A549 (cell line): Measurements from ENCODE around the gene ALG12. TPM values are rescaled to one million over a fixed set of nuclear protein-coding genes. Genes with fewer than 3 reads are reported as not detected.

Source experiments
- ATAC-seq, 2 experiments: fragments of 200-7000 bp in 1 of 2; fragments of >200 bp in 1 of 2; cut with Nextera tagmentation in 1 of 2; cut with Tn5 transposase in 1 of 2; 3 replicates each; pipeline versions ENCODE4 v1.8.0 to v1.9.1; 2018 to 2020; ENCODE audit warnings: mild to moderate bottlenecking in 1 of 2, moderate library complexity in 1 of 2
- CTCF ChIA-PET: fragments of 300-600 bp; sonication (Branson Sonifier 250); formaldehyde crosslinking; extraction: SDS; loops from one replicate; lab custom pipeline; 2021; ENCODE audit warnings: antibody characterized with exemption, inconsistent platforms; lab: Yijun Ruan, JAX
- POLR2A ChIA-PET: fragments of 350-600 bp; formaldehyde crosslinking; extraction: SDS; loops from one replicate; lab custom pipeline; 2021; ENCODE audit warnings: antibody characterized with exemption, inconsistent platforms; lab: Yijun Ruan, JAX
- DNase-seq, 2 experiments: peaks; one replicate each; pipeline versions ENCODE4 v3.0.0 to v3.0.0-alpha.2; 2011 to 2016; ENCODE audit warnings: low read depth in 1 of 2, low spot score in 1 of 2
- FAIRE-seq: peaks from 2 replicates; lab custom pipeline; 2011; peaks lifted over from hg19 to GRCh38; lab: Jason Lieb, UNC
- H3K27ac ChIP-seq, 2 experiments: fragments of >200 bp; sonication (Bioruptor Twin); formaldehyde crosslinking; 3 replicates each; pipeline ENCODE4 v1.5.1; 2016 to 2017
- H3K4me1 ChIP-seq: fragments of >200 bp; sonication (Bioruptor Twin); formaldehyde crosslinking; 3 replicates; pipeline ENCODE4 v1.6.1; 2016
- H3K4me2 ChIP-seq: fragments of >200 bp; sonication (Bioruptor Twin); formaldehyde crosslinking; 3 replicates; pipeline ENCODE4 v1.6.1; 2016
- H3K4me3 ChIP-seq: fragments of >200 bp; sonication (Bioruptor Twin); formaldehyde crosslinking; 3 replicates; pipeline ENCODE4 v1.5.1; 2016
- H3K9me3 ChIP-seq: fragments of >200 bp; sonication (Bioruptor Twin); formaldehyde crosslinking; 3 replicates; pipeline ENCODE4 v1.6.1; 2016
- BCL3 ChIP-seq: fragments of >200 bp; sonication (Bioruptor Twin); formaldehyde crosslinking; IDR thresholded peaks from 3 replicates; pipeline ENCODE4 v1.6.1; 2016
- FOXS1 ChIP-seq: fragments of 250-450 bp; sonication (Bioruptor Pico); IDR thresholded peaks from 2 replicates; pipeline ENCODE4 v1.5.0; 2020; ENCODE audit warnings: mild to moderate bottlenecking, moderate library complexity
- HDAC2 ChIP-seq: fragments of 200-600 bp; sonication (generic); IDR thresholded peaks from 2 replicates; pipeline ENCODE4 v1.6.1; 2016
- HEYL ChIP-seq: fragments of 250-450 bp; sonication (Bioruptor Pico); IDR thresholded peaks from 2 replicates; pipeline ENCODE4 v1.8.0; 2021; ENCODE audit warnings: mild to moderate bottlenecking, moderate library complexity
- HOXB5 ChIP-seq: fragments of 250-450 bp; sonication (Bioruptor Pico); IDR thresholded peaks from 2 replicates; pipeline ENCODE4 v1.5.0; 2020; ENCODE audit warnings: mild to moderate bottlenecking, moderate library complexity
- KDM1A ChIP-seq: fragments of 200-600 bp; sonication (generic); IDR thresholded peaks from 2 replicates; pipeline ENCODE4 v1.6.1; 2016; ENCODE audit warnings: low read depth, mild to moderate bottlenecking
- MAX ChIP-seq: IDR thresholded peaks from 2 replicates; pipeline ENCODE4 v1.6.1; 2012
- NR3C1 ChIP-seq: fragments of >200 bp; sonication (Bioruptor Twin); formaldehyde crosslinking; IDR thresholded peaks from 3 replicates; pipeline ENCODE4 v1.6.1; 2017
- POLR2AphosphoS2 ChIP-seq: conservative IDR thresholded peaks from 2 replicates; pipeline ENCODE4 v1.6.1; 2012; ENCODE audit warnings: low read length, improper control_type of control experiment, inconsistent platforms
- RCOR1 ChIP-seq: fragments of 150-350 bp; IDR thresholded peaks from 2 replicates; pipeline ENCODE4 v1.6.1; 2014; ENCODE audit warnings: antibody characterized with exemption, low read length, low read depth
- WGBS: methylation state at CpG from one replicate; pipeline ENCODE4 v1.1.6; 2017; ENCODE audit errors: missing lambda C conversion rate; 5-methylcytosine and 5-hydroxymethylcytosine counted together
- polyA plus RNA-seq, 4 experiments: library from polyadenylated mRNA; depleted of rRNA in 3 of 4; stranded (reverse); fragments of >200 nt; fragmentation: RNase III in 1 of 4; extraction: RNeasy Plus Mini Kit Qiagen cat#74134 plus additional on column Dnase treatment in 1 of 4; gene quantifications; 2 replicates in 3 of 4; 3 replicates in 1 of 4; pipeline ENCODE4 v1.2.3, GENCODE V29; 2011 to 2017
- TF ChIP-seq, protein P1 (sequence below): fragments of 200-600 bp; sonication (generic); IDR thresholded peaks from 2 replicates; pipeline ENCODE4 v1.6.1; 2016; ENCODE audit warnings: antibody characterized with exemption, mild to moderate bottlenecking, moderate library complexity

ALG12 gene
- polyA plus RNA-seq, 2 of the 4 experiments (the other 2 are of a cell fraction): 4.4 to 7.7 TPM

DNA sequence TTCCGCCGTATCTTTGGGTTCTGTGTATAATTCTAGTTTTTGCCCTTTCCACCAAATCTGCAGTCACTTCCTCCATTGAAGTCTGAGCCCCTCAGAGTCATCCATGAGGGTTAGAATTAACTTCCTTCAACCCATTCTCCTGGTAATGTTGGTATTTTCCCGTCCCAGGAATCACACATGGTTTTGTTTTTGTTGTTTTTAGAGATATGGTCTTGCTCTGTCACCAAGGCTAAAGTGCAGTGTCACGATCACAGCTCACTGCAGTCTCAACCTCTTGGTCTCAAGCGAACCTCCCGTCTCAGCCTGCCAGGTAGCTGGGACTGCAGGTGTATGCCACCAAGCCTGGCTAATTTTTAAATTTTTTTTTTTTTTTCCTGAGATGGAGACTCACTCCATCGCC, 45.9 kb downstream of the ALG12 start:
- Histone ChIP-seq H3K4me1 (no peaks in the 10 kb centered on the region), H3K27ac (no peak overlapping the region), H3K4me2 (no peak overlapping the region), H3K4me3 (no peak overlapping the region), H3K9me3 (peaks cover 19% of the 10 kb centered on the region)
- TF ChIP-seq HDAC2: no peak
- no peak for TF ChIP-seq MAX
- no peak for TF ChIP-seq BCL3
- TF ChIP-seq HEYL (CRISPR knock-in tag): no peak
- TF ChIP-seq POLR2AphosphoS2: no peak
- no peak for TF ChIP-seq HOXB5 (CRISPR knock-in tag)
- ChIA-PET CTCF (interaction anchor here (1.0 kb wide), 1 partner anchor 59 kb away, joined by 3 read pairs; no protein-coding TSS in a partner anchor), POLR2A (no interaction called here)
- FAIRE-seq (no peak), ATAC-seq (no peak), DNase-seq (no peak)
- 94% methylated on average over 7 of the region's 7 CpGs for WGBS

DNA sequence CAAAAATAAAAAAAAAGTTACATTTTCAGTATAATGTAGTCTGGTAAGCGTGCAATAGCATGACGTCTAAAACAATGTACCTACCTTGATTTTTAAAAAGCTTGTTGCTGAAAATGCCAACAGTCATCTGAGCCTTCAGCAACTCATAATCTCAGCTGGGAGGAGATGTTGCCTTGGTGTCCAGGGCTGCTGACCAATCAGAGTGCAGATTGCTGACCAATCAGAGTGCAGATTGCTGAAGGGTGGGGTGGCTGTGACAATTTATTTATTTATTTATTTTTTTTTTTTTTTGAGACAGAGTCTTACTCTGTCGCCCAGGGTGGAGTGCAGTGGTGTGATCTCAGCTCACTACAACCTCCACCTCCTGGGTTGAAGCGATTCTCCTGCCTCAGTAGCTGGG, 46.8 kb downstream of the ALG12 start:
- H3K4me1 ChIP-seq: no peaks in the 10 kb centered on the region
- ATAC-seq (no peak), FAIRE-seq (no peak), DNase-seq (peak in 1 of 2 experiments; percentile 29)
- TF ChIP-seq RCOR1: no peak
- no peak for TF ChIP-seq FOXS1 (CRISPR knock-in tag)
- no peak for TF ChIP-seq NR3C1
- TF ChIP-seq, protein P1, sequence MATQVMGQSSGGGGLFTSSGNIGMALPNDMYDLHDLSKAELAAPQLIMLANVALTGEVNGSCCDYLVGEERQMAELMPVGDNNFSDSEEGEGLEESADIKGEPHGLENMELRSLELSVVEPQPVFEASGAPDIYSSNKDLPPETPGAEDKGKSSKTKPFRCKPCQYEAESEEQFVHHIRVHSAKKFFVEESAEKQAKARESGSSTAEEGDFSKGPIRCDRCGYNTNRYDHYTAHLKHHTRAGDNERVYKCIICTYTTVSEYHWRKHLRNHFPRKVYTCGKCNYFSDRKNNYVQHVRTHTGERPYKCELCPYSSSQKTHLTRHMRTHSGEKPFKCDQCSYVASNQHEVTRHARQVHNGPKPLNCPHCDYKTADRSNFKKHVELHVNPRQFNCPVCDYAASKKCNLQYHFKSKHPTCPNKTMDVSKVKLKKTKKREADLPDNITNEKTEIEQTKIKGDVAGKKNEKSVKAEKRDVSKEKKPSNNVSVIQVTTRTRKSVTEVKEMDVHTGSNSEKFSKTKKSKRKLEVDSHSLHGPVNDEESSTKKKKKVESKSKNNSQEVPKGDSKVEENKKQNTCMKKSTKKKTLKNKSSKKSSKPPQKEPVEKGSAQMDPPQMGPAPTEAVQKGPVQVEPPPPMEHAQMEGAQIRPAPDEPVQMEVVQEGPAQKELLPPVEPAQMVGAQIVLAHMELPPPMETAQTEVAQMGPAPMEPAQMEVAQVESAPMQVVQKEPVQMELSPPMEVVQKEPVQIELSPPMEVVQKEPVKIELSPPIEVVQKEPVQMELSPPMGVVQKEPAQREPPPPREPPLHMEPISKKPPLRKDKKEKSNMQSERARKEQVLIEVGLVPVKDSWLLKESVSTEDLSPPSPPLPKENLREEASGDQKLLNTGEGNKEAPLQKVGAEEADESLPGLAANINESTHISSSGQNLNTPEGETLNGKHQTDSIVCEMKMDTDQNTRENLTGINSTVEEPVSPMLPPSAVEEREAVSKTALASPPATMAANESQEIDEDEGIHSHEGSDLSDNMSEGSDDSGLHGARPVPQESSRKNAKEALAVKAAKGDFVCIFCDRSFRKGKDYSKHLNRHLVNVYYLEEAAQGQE: no peak
- H3K4me2 ChIP-seq: no peak overlapping the region
- peaks cover 22% of the 10 kb centered on the region for H3K9me3 ChIP-seq
- POLR2A ChIA-PET: no interaction called here
- CTCF ChIA-PET: no interaction called here
- 99% methylated on average over 4 of the region's 4 CpGs for WGBS
- H3K4me3 ChIP-seq: no peak overlapping the region
- H3K27ac ChIP-seq: no peak overlapping the region

DNA sequence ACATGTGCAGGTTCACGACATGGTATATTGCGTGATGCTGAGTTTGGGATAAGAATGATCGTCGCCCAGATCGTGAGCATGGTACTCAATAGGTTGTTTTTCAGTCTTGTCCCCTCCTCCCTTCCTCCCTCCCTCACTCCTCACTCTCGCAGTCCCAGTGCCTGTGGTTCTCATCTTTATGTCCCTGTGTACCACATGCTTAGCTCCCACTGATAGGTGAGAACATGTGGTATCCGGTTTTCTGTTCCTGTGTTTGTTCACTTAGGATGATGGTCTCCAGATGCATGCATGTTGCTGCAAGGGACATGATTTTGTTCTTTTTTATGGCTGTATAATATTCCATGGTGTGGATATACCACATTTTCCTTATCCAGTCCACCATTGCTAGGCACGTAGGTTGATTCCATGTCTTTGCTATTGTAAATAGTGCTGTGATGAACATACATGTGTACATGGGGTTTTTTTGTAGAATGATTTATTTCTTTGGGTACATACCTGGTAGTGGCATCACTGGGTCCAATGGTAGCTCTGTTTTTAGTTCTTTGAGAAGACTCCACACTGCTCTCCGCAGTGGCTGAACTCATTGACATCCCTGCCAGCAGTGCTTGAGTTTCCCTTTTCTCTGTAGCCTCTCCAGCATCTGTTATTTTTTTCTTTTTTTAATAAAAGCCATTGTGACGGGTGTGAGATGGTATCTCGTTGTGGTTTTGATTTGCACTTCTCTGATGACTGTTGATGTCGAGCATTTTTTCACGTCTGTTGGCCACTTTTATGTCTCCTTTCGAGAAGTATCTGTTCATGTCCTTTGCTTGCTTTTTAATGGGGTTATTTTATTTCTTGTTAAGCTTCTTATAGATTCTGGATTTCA, 48.2 kb downstream of the ALG12 start:
- DNase-seq (no peak), ATAC-seq (no peak), FAIRE-seq (no peak)
- CTCF ChIA-PET: no interaction called here
- WGBS: 94% methylated on average over 14 of the region's 14 CpGs
- Histone ChIP-seq H3K4me2 (no peak overlapping the region), H3K4me3 (no peak overlapping the region), H3K27ac (no peak overlapping the region), H3K9me3 (peaks cover 32% of the 10 kb centered on the region), H3K4me1 (no peaks in the 10 kb centered on the region)
- POLR2A ChIA-PET: no interaction called here
- no peak for TF ChIP-seq BCL3
- TF ChIP-seq KDM1A: 0 out of 2 replicates have a peak, but pooled peaks have one; percentile 27
